Measurements from ENCODE around the gene NME5. TPM values are rescaled to one million over a fixed set of nuclear protein-coding genes. Genes with fewer than 3 reads are reported as not detected.
A peak's percentile ranks its signal among the peaks of the same experiment; 100 is the strongest.
"Not testable (repeated sequence)": the region's sequence is repeated elsewhere in the genome, so short reads cannot be mapped to it uniquely, and the experiment has no call there.

Gene NME5
- total RNA-seq, 3 donors from 2014 or later = 1.9 to 3.9 (median 2.5) TPM

DNA sequence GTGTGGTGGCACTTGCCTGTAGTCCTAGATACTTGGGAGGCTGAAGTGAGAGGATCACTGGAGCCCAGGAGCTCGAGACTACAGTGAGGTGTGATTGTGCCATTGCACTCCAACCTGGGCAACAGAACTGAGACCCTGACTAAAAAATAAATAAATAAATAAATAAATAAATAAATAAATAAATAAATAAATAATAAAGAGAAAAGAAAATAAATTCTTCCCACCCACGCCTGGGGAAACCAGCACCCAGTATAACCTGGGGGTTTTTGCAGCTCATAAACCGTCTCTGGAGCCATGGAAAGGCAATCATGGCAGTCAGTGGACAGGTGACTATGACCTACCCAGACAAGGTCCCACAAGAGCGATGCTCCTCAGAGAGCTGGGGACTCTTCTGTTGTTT lies 47.5 kb downstream of the NME5 start:
- H3K36me3 ChIP-seq = no peaks in the 10 kb centered on the region
- H3K27ac ChIP-seq = no peak overlapping the region
- TF ChIP-seq, protein P1, sequence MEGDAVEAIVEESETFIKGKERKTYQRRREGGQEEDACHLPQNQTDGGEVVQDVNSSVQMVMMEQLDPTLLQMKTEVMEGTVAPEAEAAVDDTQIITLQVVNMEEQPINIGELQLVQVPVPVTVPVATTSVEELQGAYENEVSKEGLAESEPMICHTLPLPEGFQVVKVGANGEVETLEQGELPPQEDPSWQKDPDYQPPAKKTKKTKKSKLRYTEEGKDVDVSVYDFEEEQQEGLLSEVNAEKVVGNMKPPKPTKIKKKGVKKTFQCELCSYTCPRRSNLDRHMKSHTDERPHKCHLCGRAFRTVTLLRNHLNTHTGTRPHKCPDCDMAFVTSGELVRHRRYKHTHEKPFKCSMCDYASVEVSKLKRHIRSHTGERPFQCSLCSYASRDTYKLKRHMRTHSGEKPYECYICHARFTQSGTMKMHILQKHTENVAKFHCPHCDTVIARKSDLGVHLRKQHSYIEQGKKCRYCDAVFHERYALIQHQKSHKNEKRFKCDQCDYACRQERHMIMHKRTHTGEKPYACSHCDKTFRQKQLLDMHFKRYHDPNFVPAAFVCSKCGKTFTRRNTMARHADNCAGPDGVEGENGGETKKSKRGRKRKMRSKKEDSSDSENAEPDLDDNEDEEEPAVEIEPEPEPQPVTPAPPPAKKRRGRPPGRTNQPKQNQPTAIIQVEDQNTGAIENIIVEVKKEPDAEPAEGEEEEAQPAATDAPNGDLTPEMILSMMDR (IDR thresholded peaks at IDR 0.05) = no peak
- TF ChIP-seq POLR2A (IDR thresholded peaks at IDR 0.05) (no peak), POLR2AphosphoS5 (IDR thresholded peaks at IDR 0.05) (no peak)
- intact Hi-C loops (cut with DNase I; ENCODE audit: low total_unique reads) = no loop called here
- no peaks in the 10 kb centered on the region for H3K9me3 ChIP-seq
- H3K27me3 ChIP-seq = no peaks in the 10 kb centered on the region
- DNase-seq (ENCODE audit: low spot score in 2 of 2) = no peak
- no peak overlapping the region for H3K4me3 ChIP-seq
- no peaks in the 10 kb centered on the region for H3K4me1 ChIP-seq

DNA sequence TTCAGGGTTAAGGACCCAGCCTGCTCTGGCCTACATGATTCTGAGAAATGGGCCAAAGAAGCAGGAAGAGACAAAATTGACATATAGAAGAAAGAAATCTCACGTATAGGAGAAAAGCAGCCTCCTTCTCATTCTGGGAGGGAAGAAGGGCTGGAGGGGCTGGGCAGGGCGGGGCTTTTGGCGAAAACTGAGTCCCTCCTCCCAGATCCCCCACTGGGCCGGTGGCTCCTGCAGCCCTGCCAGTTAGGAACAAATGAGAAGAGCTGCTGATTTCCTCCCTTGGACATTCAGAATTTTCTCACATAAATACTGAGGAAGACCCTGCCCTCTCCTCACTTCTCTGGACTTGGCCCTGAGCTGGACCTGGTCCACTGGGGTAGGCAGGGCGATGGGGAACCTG lies 55.5 kb downstream of the NME5 start, which contains the start of gene WNT8A:
Gene WNT8A, plus strand, starts transcription at position 332 of the 400 bp plus-strand sequence. CDS start 95 bp downstream, outside the sequence.
- TF ChIP-seq, protein P1 (IDR thresholded peaks at IDR 0.05) = no peak
- no peak for TF ChIP-seq POLR2A (IDR thresholded peaks at IDR 0.05)
- no peak for TF ChIP-seq POLR2AphosphoS5 (IDR thresholded peaks at IDR 0.05)
- H3K4me3 ChIP-seq = no peak within 1 kb of the TSS
- H3K4me1 ChIP-seq = no peaks in the 10 kb centered on the region
- no peaks in the 10 kb centered on the region for H3K9me3 ChIP-seq
- no peaks in the 10 kb centered on the region for H3K36me3 ChIP-seq
- H3K27ac ChIP-seq = no peak within 1 kb of the TSS
- intact Hi-C loops (cut with DNase I; ENCODE audit: low total_unique reads) = no loop called here
- no peaks in the 10 kb centered on the region for H3K27me3 ChIP-seq
- DNase-seq (ENCODE audit: low spot score in 2 of 2) = no peak

- DNase-seq (ENCODE audit: low spot score in 2 of 2) = no peak
- no peaks in the 10 kb centered on the region for H3K4me1 ChIP-seq
- TF ChIP-seq POLR2AphosphoS5 (IDR thresholded peaks at IDR 0.05) = no peak
- TF ChIP-seq POLR2A (IDR thresholded peaks at IDR 0.05) = no peak
- TF ChIP-seq, protein P1 (IDR thresholded peaks at IDR 0.05) = no peak
- H3K27me3 ChIP-seq = no peaks in the 10 kb centered on the region
- no peak overlapping the region for H3K4me3 ChIP-seq
- H3K9me3 ChIP-seq = no peaks in the 10 kb centered on the region
- intact Hi-C loops (cut with DNase I; ENCODE audit: low total_unique reads) = no loop called here
- H3K27ac ChIP-seq = no peak overlapping the region
- no peaks in the 10 kb centered on the region for H3K36me3 ChIP-seq
Observed at GRCh38 chr5:138082033-138082432, 57.2 kb downstream of the NME5 start.

DNA sequence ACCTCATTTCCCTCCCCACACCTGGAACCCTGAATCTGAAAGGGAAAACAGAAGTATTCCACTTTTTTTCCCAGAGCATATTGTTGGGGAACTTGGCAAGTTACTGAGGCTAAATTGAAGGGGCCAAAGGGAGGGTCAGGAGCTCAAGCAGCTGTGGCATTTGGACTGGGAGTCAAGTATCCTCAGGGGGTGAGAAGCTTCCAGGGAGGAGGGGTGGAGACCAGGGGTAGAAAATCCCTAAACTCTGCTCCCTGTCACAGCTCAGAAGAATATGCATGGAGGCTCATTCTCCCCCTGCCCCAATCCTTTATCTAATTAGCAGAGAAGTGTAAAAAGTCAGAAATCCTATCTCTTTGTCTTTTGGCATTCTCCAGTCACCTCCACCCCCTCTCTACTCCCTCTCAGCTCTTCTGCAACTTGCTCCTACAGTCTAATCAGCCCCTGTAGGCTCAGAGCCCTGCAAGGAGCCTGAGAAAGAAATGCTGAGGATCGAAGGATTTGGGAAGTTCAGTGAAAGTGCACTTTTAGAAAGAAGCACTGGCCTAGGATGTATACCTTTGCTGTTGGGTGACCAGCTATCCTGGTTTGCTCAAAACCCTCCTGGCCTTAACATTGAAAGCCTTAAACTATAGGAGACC lies 61.1 kb downstream of the NME5 start:
- intact Hi-C loops (cut with DNase I; ENCODE audit: low total_unique reads) = no loop called here
- DNase-seq (ENCODE audit: low spot score in 2 of 2) = no peak
- H3K4me3 ChIP-seq = no peak overlapping the region
- H3K27ac ChIP-seq = peak overlapping the region in 1 of 2 donors; percentile 7
- H3K36me3 ChIP-seq = no peaks in the 10 kb centered on the region
- no peaks in the 10 kb centered on the region for H3K4me1 ChIP-seq
- H3K9me3 ChIP-seq = no peaks in the 10 kb centered on the region
- TF ChIP-seq POLR2A (IDR thresholded peaks at IDR 0.05) = no peak
- TF ChIP-seq, protein P1 (IDR thresholded peaks at IDR 0.05) = no peak
- TF ChIP-seq POLR2AphosphoS5 (IDR thresholded peaks at IDR 0.05) = no peak
- no peaks in the 10 kb centered on the region for H3K27me3 ChIP-seq

DNA sequence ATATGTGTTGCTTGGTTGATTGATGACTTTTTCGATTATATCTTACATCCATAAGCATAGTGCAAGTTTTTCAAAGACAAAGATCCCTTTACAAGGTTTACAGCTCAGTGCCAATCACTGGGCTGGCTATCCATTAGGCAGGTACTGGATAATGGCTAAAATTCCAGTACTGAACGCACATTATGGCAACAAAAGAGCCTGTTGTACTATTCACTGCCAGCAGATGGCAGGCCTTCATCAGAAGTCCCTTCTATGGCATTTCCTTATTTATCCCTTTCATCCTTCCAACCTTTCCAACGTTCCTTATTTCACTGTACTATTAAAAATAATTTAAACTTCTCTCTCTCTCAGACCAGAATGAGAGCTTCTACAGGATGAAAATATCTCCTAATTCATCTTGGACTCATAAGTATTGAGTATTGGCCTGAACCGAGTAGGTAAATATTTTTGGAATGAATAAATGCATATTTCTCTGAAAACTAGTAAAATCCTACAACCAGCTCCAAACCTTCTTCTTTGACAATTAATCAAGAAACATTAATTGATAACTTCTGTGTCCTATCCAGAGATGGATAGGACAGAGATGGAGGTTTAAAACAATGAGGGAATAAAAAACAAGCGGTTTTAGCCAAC lies 62.0 kb downstream of the NME5 start:
- Histone ChIP-seq H3K4me3 (no peak overlapping the region), H3K36me3 (no peaks in the 10 kb centered on the region), H3K27ac (no peak overlapping the region), H3K27me3 (no peaks in the 10 kb centered on the region), H3K4me1 (no peaks in the 10 kb centered on the region), H3K9me3 (no peaks in the 10 kb centered on the region)
- intact Hi-C loops (cut with DNase I; ENCODE audit: low total_unique reads) = no loop called here
- TF ChIP-seq, protein P1 (IDR thresholded peaks at IDR 0.05) = peak; percentile 20 to 78 (median 57)
- no peak for TF ChIP-seq POLR2A (IDR thresholded peaks at IDR 0.05)
- peak in 1 of 2 donors; percentile 22 for DNase-seq (ENCODE audit: low spot score in 2 of 2)

GRCh38 chr5:138070026-138070425 lies 69.2 kb downstream of the NME5 start:
- H3K9me3 ChIP-seq; H3K27me3 ChIP-seq; intact Hi-C loops (cut with DNase I; ENCODE audit: low total_unique reads); DNase-seq (ENCODE audit: low spot score in 2 of 2); H3K27ac ChIP-seq; H3K4me1 ChIP-seq; H3K4me3 ChIP-seq; H3K36me3 ChIP-seq: not testable (repeated sequence)

All from breast epithelium (tissue), 4 donors.